Fibroblast of skin of left biceps (primary cell): Measurements from ENCODE around the gene TRAPPC2B.
"Not testable (repeated sequence)": the region's sequence is repeated elsewhere in the genome, so short reads cannot be mapped to it uniquely, and the experiment has no call there.

Experiments
- DNase-seq, 2 experiments: peaks; one replicate each; pipeline ENCODE4 v3.0.0-alpha.2; 2013; ENCODE audit warnings: low read depth in 2 of 2

TRAPPC2B gene

GRCh38 chr19:57374179-57374578 is 10.8 kb downstream of the TRAPPC2B start:
- no peak for DNase-seq

- DNase-seq = not testable (repeated sequence)
These were observed 11.3 kb downstream of the TRAPPC2B start for GRCh38 chr19:57374647-57375046.

- DNase-seq = no peak
These were observed 12.8 kb downstream of the TRAPPC2B start for GRCh38 chr19:57376151-57376550.

- no peak for DNase-seq
These were observed 14.3 kb downstream of the TRAPPC2B start for GRCh38 chr19:57377498-57378146.

GRCh38 chr19:57380923-57381322 is 17.6 kb downstream of the TRAPPC2B start:
- no peak for DNase-seq

- DNase-seq = no peak
These were observed 19.6 kb downstream of the TRAPPC2B start for GRCh38 chr19:57382806-57383488.

- no peak for DNase-seq
These were observed 25.9 kb downstream of the TRAPPC2B start for GRCh38 chr19:57389194-57389729.

- peak; percentile 98 for DNase-seq
These were observed 26.6 kb downstream of the TRAPPC2B start, which contains the start of gene ZNF548 for GRCh38 chr19:57389730-57390598. TSS of gene ZNF548 (plus strand) at chr19:57389854. CDS start at chr19:57390100, 246 bp downstream.

- no peak for DNase-seq
These were observed 32.4 kb downstream of the TRAPPC2B start for GRCh38 chr19:57395710-57396109.

- no peak for DNase-seq
These were observed 35.5 kb downstream of the TRAPPC2B start for GRCh38 chr19:57398868-57399267.

GRCh38 chr19:57403737-57404563 is 40.6 kb downstream of the TRAPPC2B start:
- DNase-seq = no peak

- DNase-seq = no peak
These were observed 43.3 kb downstream of the TRAPPC2B start for GRCh38 chr19:57406516-57407123.

GRCh38 chr19:57410877-57411671 is 47.7 kb downstream of the TRAPPC2B start, which contains the start of gene ZNF17:
TSS of gene ZNF17 (plus strand) at chr19:57411161. CDS start at chr19:57413616, 2,455 bp downstream.
- DNase-seq = peak; percentile 72 to 77
